Endothelial cell of umbilical vein (primary cell): Measurements from ENCODE around the gene PKP3. TPM values are rescaled to one million over a fixed set of nuclear protein-coding genes. Genes with fewer than 3 reads are reported as not detected.

ENCODE experiments used
- BruUV-seq: library from RNA; stranded (reverse); fragments of 400-500 nt; replicated peaks from 2 replicates; lab custom pipeline; 2021; lab: Mats Ljungman, UMichigan
- CTCF ChIA-PET: fragments of 300-600, 350-600 bp; sonication (Branson Sonifier 250); formaldehyde crosslinking; loops from one replicate; lab custom pipeline; 2021; ENCODE audit warnings: antibody characterized with exemption, inconsistent platforms; lab: Charles Lee
- POLR2A ChIA-PET: fragments of 300-600, 350-600 bp; sonication (Branson Sonifier 250); formaldehyde crosslinking; loops from one replicate; lab custom pipeline; 2021; ENCODE audit warnings: antibody characterized with exemption, inconsistent platforms; lab: Charles Lee
- DNase-seq: peaks from one replicate; pipeline ENCODE4 v3.0.0-alpha.2; 2011; ENCODE audit warnings: low read depth, low spot score
- FAIRE-seq: peaks from 2 replicates; lab custom pipeline; 2011; peaks lifted over from hg19 to GRCh38; lab: Jason Lieb, UNC
- H2AFZ ChIP-seq: 2 replicates; pipeline ENCODE4 v1.6.0; 2012; ENCODE audit warnings: low read depth, low read length, control low read depth, inconsistent platforms
- H3K27ac ChIP-seq: 2 replicates; pipeline ENCODE4 v1.5.1; 2011; ENCODE audit warnings: low read depth, mild to moderate bottlenecking, control low read depth, low read length, moderate library complexity; ENCODE audit not compliant: insufficient read depth
- H3K27me3 ChIP-seq, 2 experiments: 2 replicates each; pipeline versions ENCODE4 v1.6.0 to v1.6.1; 2011; ENCODE audit warnings: low read length in 2 of 2, mixed read lengths in 1 of 2; ENCODE audit not compliant: control insufficient read depth in 2 of 2, insufficient read depth in 2 of 2
- H3K36me3 ChIP-seq, 2 experiments: 2 replicates in 1 of 2; 3 replicates in 1 of 2; pipeline ENCODE4 v1.5.1; 2011; ENCODE audit warnings: low read length in 2 of 2, mild to moderate bottlenecking in 1 of 2, moderate library complexity in 1 of 2; ENCODE audit not compliant: control insufficient read depth in 2 of 2, insufficient read depth in 2 of 2; ENCODE audit errors: extremely low read depth in 1 of 2
- H3K4me1 ChIP-seq: 3 replicates; pipeline ENCODE4 v1.5.1; 2011; ENCODE audit warnings: mild to moderate bottlenecking, low read length; ENCODE audit not compliant: control insufficient read depth, insufficient read depth; ENCODE audit errors: extremely low read depth
- H3K4me2 ChIP-seq: 2 replicates; pipeline ENCODE4 v1.6.1; 2011; ENCODE audit warnings: low read length, control low read depth, mixed read lengths; ENCODE audit not compliant: insufficient read depth
- H3K4me3 ChIP-seq, 3 experiments: fragments of 200-600 bp in 1 of 3; sonication (generic), shearing (Covaris generic) in 1 of 3; replicated peaks in 1 of 3; 2 replicates each; pipeline ENCODE4 v1.5.1; 2011 to 2016; ENCODE audit warnings: control low read depth in 3 of 3, low read length in 3 of 3, mild to moderate bottlenecking in 2 of 3, inconsistent platforms in 1 of 3, low read depth in 1 of 3, moderate library complexity in 1 of 3; ENCODE audit not compliant: insufficient read depth in 1 of 3
- H3K79me2 ChIP-seq: 2 replicates; pipeline ENCODE4 v1.6.0; 2012; ENCODE audit warnings: low read length, inconsistent platforms; ENCODE audit not compliant: control insufficient read depth, insufficient read depth
- H3K9ac ChIP-seq: replicated peaks from 2 replicates; pipeline ENCODE3; 2011; ENCODE audit warnings: low read length, control low read depth; ENCODE audit not compliant: insufficient read depth; ENCODE audit errors: extremely low read depth
- H3K9me1 ChIP-seq: replicated peaks from 3 replicates; pipeline ENCODE4 v1.6.0; 2011; ENCODE audit warnings: mild to moderate bottlenecking, low read length; ENCODE audit not compliant: control insufficient read depth, insufficient read depth; ENCODE audit errors: extremely low read depth
- H3K9me3 ChIP-seq: replicated peaks from 2 replicates; pipeline ENCODE4 v1.5.1; 2012; ENCODE audit warnings: low read length, inconsistent platforms; ENCODE audit not compliant: control insufficient read depth, insufficient read depth
- H4K20me1 ChIP-seq: replicated peaks from 2 replicates; pipeline ENCODE3; 2011; ENCODE audit warnings: mild to moderate bottlenecking, low read length; ENCODE audit not compliant: control insufficient read depth, insufficient read depth; ENCODE audit errors: extremely low read depth
- CTCF ChIP-seq, 2 donors: IDR thresholded peaks; 1 replicate in 1 of 2; 2 replicates in 1 of 2; pipeline ENCODE4 v1.5.1; 2011; ENCODE audit warnings: low read length in 2 of 2, mild to moderate bottlenecking in 2 of 2, moderate library complexity in 2 of 2, control low read depth in 1 of 2, inconsistent platforms in 1 of 2, low read depth in 1 of 2; ENCODE audit not compliant: insufficient read depth in 1 of 2; ENCODE audit errors: extremely low read depth in 1 of 2
- EZH2 ChIP-seq: IDR thresholded peaks from 2 replicates; pipeline ENCODE4 v1.6.1; 2012; ENCODE audit warnings: borderline replicate concordance, low read depth, mild to moderate bottlenecking, moderate library complexity, low read length, inconsistent platforms; ENCODE audit not compliant: severe bottlenecking
- FOS ChIP-seq: IDR thresholded peaks from 2 replicates; pipeline ENCODE4 v1.6.1; 2011; ENCODE audit warnings: mild to moderate bottlenecking, low read length, moderate library complexity, borderline replicate concordance; ENCODE audit not compliant: insufficient read depth
- GATA2 ChIP-seq: IDR thresholded peaks from 2 replicates; pipeline ENCODE4 v1.7.0; 2011; ENCODE audit warnings: low read depth, mild to moderate bottlenecking, moderate library complexity, mixed read lengths, low read length; ENCODE audit not compliant: insufficient read length, insufficient read depth
- JUN ChIP-seq: IDR thresholded peaks from 2 replicates; pipeline ENCODE4 v1.6.1; 2011; ENCODE audit warnings: borderline replicate concordance, low read depth; ENCODE audit not compliant: insufficient read length, insufficient read depth
- MAX ChIP-seq: IDR thresholded peaks from 2 replicates; pipeline ENCODE4 v1.6.1; 2011; ENCODE audit not compliant: insufficient read depth, insufficient read length
- MYC ChIP-seq: IDR thresholded peaks from one replicate; pipeline ENCODE4 v1.6.1; 2011; ENCODE audit warnings: mild to moderate bottlenecking, low read depth, low read length
- POLR2A ChIP-seq: IDR thresholded peaks from 2 replicates; pipeline ENCODE4 v1.6.1; 2012; ENCODE audit warnings: low read depth, mild to moderate bottlenecking, control low read depth, low read length
- POLR2AphosphoS5 ChIP-seq: IDR thresholded peaks from 2 replicates; pipeline ENCODE4 v1.6.1; 2012; ENCODE audit warnings: low read depth, mild to moderate bottlenecking, control low read depth, low read length, moderate library complexity; ENCODE audit not compliant: insufficient read depth
- dilution Hi-C: fragments of 300-500 bp; cut with MboI; formaldehyde crosslinking; loops from one replicate; pipeline ENCODE4 v1.15.0; 2019; ENCODE audit warnings: low sequenced_read_pairs; ENCODE audit not compliant: extremely low pct_ligation_motif_present
- intact Hi-C: fragments of 100-400 bp; cut with micrococcal nuclease; formaldehyde crosslinking; loops from one replicate; pipeline ENCODE4 v1.10.0; 2022
- polyA plus RNA-seq, 4 experiments: library from polyadenylated mRNA; depleted of rRNA in 3 of 4; stranded (reverse) in 3 of 4; unstranded in 1 of 4; fragments of >200 nt; gene quantifications; 2 replicates each; pipeline versions ENCODE4 v1.2.1 to v1.2.3, GENCODE V29; 2011 to 2012; ENCODE audit warnings: missing spikeins in 1 of 4
- total RNA-seq: library from RNA; stranded (reverse); gene quantifications from 2 replicates; pipeline ENCODE4 v1.2.3, GENCODE V29; 2021

Gene PKP3
- total and polyA plus RNA-seq, 2 donors (not counting 3 experiments of a cell fraction or from before 2014, with no cell fraction given): 0.27 to 0.59 TPM

GRCh38 chr11:428295-428694 is 34.3 kb downstream of the PKP3 start:
- intact Hi-C loops: no loop called here
- dilution Hi-C loops: no loop called here

More at GRCh38 chr11:428295-428694, 34.3 kb downstream of the PKP3 start:
- CTCF ChIA-PET: interaction anchor here (1.3 to 3.1 kb wide), 2 partner anchors 15 to 21 kb away, joined by 3 to 18 read pairs; no protein-coding TSS in a partner anchor
- Histone ChIP-seq H3K9ac (no peak overlapping the region), H3K36me3 (no peaks in the 10 kb centered on the region), H3K4me1 (no peaks in the 10 kb centered on the region), H3K4me3 (no peak overlapping the region), H3K79me2 (no peaks in the 10 kb centered on the region), H3K9me3 (no peaks in the 10 kb centered on the region), H4K20me1 (no peaks in the 10 kb centered on the region), H2AFZ (no peak overlapping the region), H3K27ac (no peak overlapping the region), H3K4me2 (no peak overlapping the region), H3K9me1 (no peaks in the 10 kb centered on the region), H3K27me3 (peaks cover 7 to 14% of the 10 kb centered on the region in 2 experiments)
- TF ChIP-seq MAX (no peak), POLR2AphosphoS5 (no peak), EZH2 (no peak), GATA2 (no peak), POLR2A (no peak), MYC (no peak), FOS (no peak), CTCF (IDR thresholded peaks at IDR 0.05; ENCODE audit: extremely low read depth in 1 of 2, insufficient read depth in 1 of 2, low read depth in 1 of 2, low read length in 2 of 2) (no peak), JUN (no peak)
- FAIRE-seq (no peak), DNase-seq (no peak)
- POLR2A ChIA-PET: no interaction called here
- no TSS peak for BruUV-seq
